Measurements from ENCODE around the gene PRC1. TPM values are rescaled to one million over a fixed set of nuclear protein-coding genes. Genes with fewer than 3 reads are reported as not detected.

Gene PRC1
- total RNA-seq, 8 experiments from 2014 or later: 1.7 to 118 (median 15.6) TPM

DNA sequence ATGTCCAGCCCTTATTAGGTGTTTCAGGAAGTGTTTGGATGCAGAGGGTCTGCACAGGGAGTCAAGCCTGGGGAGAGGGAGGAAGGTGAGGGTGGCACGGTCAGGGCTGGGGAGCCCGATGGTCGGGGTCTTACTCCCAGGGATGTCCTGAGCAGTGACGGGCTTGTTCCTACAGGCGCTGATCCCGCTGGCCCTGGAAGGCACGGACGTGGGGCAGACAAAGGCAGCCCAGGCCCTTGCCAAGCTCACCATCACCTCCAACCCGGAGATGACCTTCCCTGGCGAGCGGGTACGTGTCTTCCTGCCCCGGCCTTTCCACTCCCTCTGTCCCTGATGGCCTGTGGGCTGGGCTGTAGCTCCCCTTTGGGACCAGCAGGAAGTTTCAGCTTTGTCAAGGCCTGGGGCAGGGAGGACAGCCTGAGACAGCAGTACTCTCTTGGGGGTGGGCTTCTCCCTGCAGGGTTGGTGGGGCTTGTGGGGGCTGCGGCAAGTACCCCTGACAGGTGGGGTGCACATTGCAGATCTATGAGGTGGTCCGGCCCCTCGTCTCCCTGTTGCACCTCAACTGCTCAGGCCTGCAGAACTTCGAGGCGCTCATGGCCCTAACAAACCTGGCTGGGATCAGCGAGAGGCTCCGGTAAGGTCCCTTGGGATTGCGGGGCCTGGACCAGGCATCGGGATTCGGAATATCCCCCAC, 44.2 kb downstream of the PRC1 start:
- ATAC-seq (replicated peaks in 6 of 8): no peak
- Histone ChIP-seq H3K27ac (no peak overlapping the region), H3K4me3 (no peak overlapping the region), H3K4me1 (replicated peaks in 1 of 2) (peaks cover 2% of the 10 kb centered on the region in 2 donors)
- in situ Hi-C loops (cut with MboI; ENCODE audit: low pct_unique_long_range_greater_than_20kb in 2 of 9, low sequenced_read_pairs in 9 of 9, unreplicated experiment in 9 of 9): loop anchor here in 2 of 9 experiments (10.0 to 25.0 kb wide), 3 partner anchors 85 to 287 kb away; no protein-coding TSS in a partner anchor
- WGBS, 10 experiments: 87 to 100% (median 90%) methylated on average over 1 to 12 of the region's 23 CpGs; no CpG with 5 or more reads in 7 of the 10 experiments

DNA sequence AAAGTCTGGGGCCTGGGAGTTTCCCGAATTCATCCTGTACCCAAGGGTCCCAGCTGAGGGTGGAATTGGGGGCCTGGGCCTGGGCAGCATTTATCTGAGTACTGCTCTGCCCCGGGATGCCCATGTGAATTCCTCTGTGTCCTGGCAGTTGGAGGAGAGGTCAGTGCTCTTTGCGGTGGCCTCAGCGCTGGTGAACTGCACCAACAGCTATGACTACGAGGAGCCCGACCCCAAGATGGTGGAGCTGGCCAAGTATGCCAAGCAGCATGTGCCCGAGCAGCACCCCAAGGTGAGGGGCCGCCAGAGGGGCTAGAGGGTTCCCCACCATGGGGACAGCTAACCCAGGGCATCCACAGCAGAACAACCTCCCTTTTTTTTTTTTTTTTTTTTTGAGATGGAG, 45.8 kb downstream of the PRC1 start:
- ATAC-seq (replicated peaks in 6 of 8): no peak
- in situ Hi-C loops (cut with MboI; ENCODE audit: low pct_unique_long_range_greater_than_20kb in 2 of 9, low sequenced_read_pairs in 9 of 9, unreplicated experiment in 9 of 9): no loop called here
- H3K4me1 ChIP-seq (replicated peaks in 1 of 2): no peaks in the 10 kb centered on the region
- H3K27ac ChIP-seq: no peak overlapping the region
- H3K4me3 ChIP-seq: no peak overlapping the region
- WGBS, 10 experiments: 85 to 93% (median 90%) methylated on average over 2 to 4 of the region's 8 CpGs; no CpG with 5 or more reads in 7 of the 10 experiments

- in situ Hi-C loops (cut with MboI; ENCODE audit: low pct_unique_long_range_greater_than_20kb in 2 of 9, low sequenced_read_pairs in 9 of 9, unreplicated experiment in 9 of 9): no loop called here
- H3K4me1 ChIP-seq (replicated peaks in 1 of 2): no peaks in the 10 kb centered on the region
- WGBS, 10 experiments: 80 to 100% (median 100%) methylated on average over 2 to 10 of the region's 18 CpGs; no CpG with 5 or more reads in 3 of the 10 experiments
- no peak overlapping the region for H3K4me3 ChIP-seq
- no peak for ATAC-seq (replicated peaks in 6 of 8)
- H3K27ac ChIP-seq: no peak overlapping the region
These were observed 46.6 kb downstream of the PRC1 start for GRCh38 chr15:90947577-90948357.

- ATAC-seq (replicated peaks in 6 of 8): no peak
- 61 to 100% (median 89%) methylated on average over 1 to 3 of the region's 8 CpGs; no CpG with 5 or more reads in 5 of the 10 experiments for WGBS, 10 experiments
- Histone ChIP-seq H3K4me3 (no peak overlapping the region), H3K4me1 (replicated peaks in 1 of 2) (no peaks in the 10 kb centered on the region), H3K27ac (no peak overlapping the region)
- in situ Hi-C loops (cut with MboI; ENCODE audit: low pct_unique_long_range_greater_than_20kb in 2 of 9, low sequenced_read_pairs in 9 of 9, unreplicated experiment in 9 of 9): no loop called here
These were observed 47.3 kb downstream of the PRC1 start for GRCh38 chr15:90946941-90947576.

GRCh38 chr15:90946538-90946937, 47.8 kb downstream of the PRC1 start:
- H3K27ac ChIP-seq: no peak overlapping the region
- 75 to 100% (median 81%) methylated on average over 1 to 9 of the region's 16 CpGs; no CpG with 5 or more reads in 7 of the 10 experiments for WGBS, 10 experiments
- no peak overlapping the region for H3K4me3 ChIP-seq
- peak in 5 of 8 experiments; percentile 29 to 61 (median 53) for ATAC-seq (replicated peaks in 6 of 8)
- H3K4me1 ChIP-seq (replicated peaks in 1 of 2): no peaks in the 10 kb centered on the region
- in situ Hi-C loops (cut with MboI; ENCODE audit: low pct_unique_long_range_greater_than_20kb in 2 of 9, low sequenced_read_pairs in 9 of 9, unreplicated experiment in 9 of 9): no loop called here

GRCh38 chr15:90945091-90945490, 49.2 kb downstream of the PRC1 start:
- in situ Hi-C loops (cut with MboI; ENCODE audit: low pct_unique_long_range_greater_than_20kb in 2 of 9, low sequenced_read_pairs in 9 of 9, unreplicated experiment in 9 of 9): no loop called here
- no peak overlapping the region for H3K4me3 ChIP-seq
- H3K4me1 ChIP-seq (replicated peaks in 1 of 2): no peaks in the 10 kb centered on the region
- ATAC-seq (replicated peaks in 6 of 8): no peak
- WGBS, 10 experiments: 67 to 100% (median 98%) methylated on average over 1 to 5 of the region's 7 CpGs; no CpG with 5 or more reads in 2 of the 10 experiments
- no peak overlapping the region for H3K27ac ChIP-seq

DNA sequence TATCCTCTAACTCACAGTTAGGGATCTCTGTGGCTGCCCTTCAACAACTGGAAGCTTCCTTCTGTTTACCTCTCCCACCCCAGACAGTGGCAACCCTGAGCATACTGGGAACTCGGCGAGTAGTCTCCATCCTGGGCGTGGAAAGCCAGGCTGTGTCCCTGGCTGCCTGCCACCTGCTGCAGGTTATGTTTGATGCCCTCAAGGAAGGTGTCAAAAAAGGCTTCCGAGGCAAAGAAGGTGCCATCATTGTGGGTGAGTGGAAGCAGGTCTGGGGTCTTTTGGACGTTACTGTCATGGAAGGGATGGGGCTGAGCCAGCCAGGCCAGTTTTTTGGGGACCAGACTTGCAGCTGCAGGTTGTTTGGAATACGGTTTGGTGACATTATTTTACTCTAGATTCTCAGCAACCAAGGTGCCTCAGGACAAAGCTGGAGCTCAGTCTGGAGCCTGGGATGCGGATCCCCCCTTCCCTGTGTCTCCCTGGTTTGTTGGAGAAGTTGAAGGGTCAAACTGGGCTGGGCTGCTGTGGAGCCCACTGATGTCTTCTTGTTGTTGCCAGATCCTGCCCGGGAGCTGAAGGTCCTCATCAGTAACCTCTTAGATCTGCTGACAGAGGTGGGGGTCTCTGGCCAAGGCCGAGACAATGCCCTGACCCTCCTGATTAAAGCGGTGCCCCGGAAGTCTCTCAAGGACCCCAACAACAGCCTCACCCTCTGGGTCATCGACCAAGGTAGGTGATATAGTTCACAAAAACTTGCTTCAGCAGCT, 51.8 kb downstream of the PRC1 start:
- in situ Hi-C loops (cut with MboI; ENCODE audit: low pct_unique_long_range_greater_than_20kb in 2 of 9, low sequenced_read_pairs in 9 of 9, unreplicated experiment in 9 of 9): no loop called here
- no peak for ATAC-seq (replicated peaks in 6 of 8)
- Histone ChIP-seq H3K4me1 (replicated peaks in 1 of 2) (no peaks in the 10 kb centered on the region), H3K27ac (no peak overlapping the region), H3K4me3 (no peak overlapping the region)
- WGBS, 10 experiments: 75 to 100% (median 98%) methylated on average over 1 to 9 of the region's 12 CpGs; no CpG with 5 or more reads in 2 of the 10 experiments

DNA sequence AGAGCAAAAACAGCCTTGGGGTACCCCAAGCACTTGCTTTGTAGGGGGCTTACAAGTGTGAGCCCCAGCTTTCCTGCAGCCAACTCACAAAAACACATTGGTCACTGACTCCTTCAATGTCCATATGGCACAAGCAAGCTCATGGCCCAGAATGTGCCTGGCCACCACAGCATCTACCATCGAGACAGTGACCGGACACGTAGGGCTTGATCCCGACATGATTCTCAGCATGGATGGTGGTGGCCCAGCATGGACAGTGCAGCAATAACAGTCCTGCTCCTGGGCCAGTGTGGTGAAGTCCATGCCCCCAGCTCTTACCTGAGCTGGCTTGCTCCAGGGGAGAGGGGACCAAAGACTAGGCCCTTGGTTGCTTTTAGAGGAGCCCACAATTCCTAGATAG, 53.3 kb downstream of the PRC1 start:
- no peak overlapping the region for H3K27ac ChIP-seq
- in situ Hi-C loops (cut with MboI; ENCODE audit: low pct_unique_long_range_greater_than_20kb in 2 of 9, low sequenced_read_pairs in 9 of 9, unreplicated experiment in 9 of 9): no loop called here
- 93 to 100% (median 95%) methylated on average over 1 to 4 of the region's 4 CpGs; no CpG with 5 or more reads in 4 of the 10 experiments for WGBS, 10 experiments
- H3K4me3 ChIP-seq: no peak overlapping the region
- ATAC-seq (replicated peaks in 6 of 8): no peak
- H3K4me1 ChIP-seq (replicated peaks in 1 of 2): peaks cover 3 to 7% of the 10 kb centered on the region in 2 donors

DNA sequence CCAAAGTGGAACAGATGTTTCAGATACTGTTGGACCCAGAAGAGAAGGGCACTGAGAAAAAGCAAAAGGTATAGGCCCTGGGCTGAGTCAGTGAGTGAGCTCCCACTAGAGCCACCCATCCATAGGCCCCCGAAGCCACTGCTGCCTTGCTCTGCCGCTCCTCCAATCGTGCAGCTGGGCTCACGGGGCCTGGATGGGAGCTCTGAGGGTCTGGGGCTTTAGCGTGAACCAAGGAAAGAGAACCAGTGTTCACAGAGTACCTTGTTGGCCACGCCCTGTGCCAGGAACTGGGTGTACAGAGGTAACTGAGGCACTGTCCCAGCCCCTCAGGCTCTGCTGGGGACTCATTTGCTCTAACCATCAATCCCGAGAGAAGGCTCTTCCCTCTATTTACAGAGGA, 54.6 kb downstream of the PRC1 start:
- 80 to 100% (median 94%) methylated on average over 1 to 4 of the region's 7 CpGs; no CpG with 5 or more reads in 4 of the 10 experiments for WGBS, 10 experiments
- ATAC-seq (replicated peaks in 6 of 8): no peak
- Histone ChIP-seq H3K4me1 (replicated peaks in 1 of 2) (peaks cover 5 to 10% of the 10 kb centered on the region in 2 donors), H3K4me3 (no peak overlapping the region), H3K27ac (no peak overlapping the region)
- in situ Hi-C loops (cut with MboI; ENCODE audit: low pct_unique_long_range_greater_than_20kb in 2 of 9, low sequenced_read_pairs in 9 of 9, unreplicated experiment in 9 of 9): no loop called here

DNA sequence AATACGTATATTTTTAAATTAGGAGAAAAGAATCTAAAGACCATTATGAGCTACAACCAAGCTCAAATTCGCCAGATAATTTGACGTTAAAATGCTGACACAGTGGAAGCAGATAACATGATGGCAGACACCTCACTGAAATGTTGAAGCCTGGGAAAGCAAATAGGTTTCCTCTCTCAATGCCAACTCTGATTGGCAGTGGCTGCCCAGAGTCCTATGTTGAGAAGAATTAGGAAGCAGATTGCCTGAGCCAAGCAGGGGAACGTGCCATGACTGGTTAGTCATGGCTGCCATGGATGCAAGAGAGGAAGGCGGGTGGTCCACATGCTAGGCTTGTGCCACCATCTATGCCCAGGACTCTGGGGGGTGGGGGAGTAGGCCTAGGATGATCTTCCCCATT, 56.1 kb downstream of the PRC1 start:
- in situ Hi-C loops (cut with MboI; ENCODE audit: low pct_unique_long_range_greater_than_20kb in 2 of 9, low sequenced_read_pairs in 9 of 9, unreplicated experiment in 9 of 9): no loop called here
- no peak overlapping the region for H3K4me3 ChIP-seq
- no peak for ATAC-seq (replicated peaks in 6 of 8)
- H3K27ac ChIP-seq: no peak overlapping the region
- peaks cover 8 to 14% of the 10 kb centered on the region in 2 donors for H3K4me1 ChIP-seq (replicated peaks in 1 of 2)
- 92 to 100% (median 96%) methylated on average over 2 to 4 of the region's 5 CpGs; no CpG with 5 or more reads in 1 of the 10 experiments for WGBS, 10 experiments

GRCh38 chr15:90936823-90937222, 57.5 kb downstream of the PRC1 start:
- no peak for ATAC-seq (replicated peaks in 6 of 8)
- Histone ChIP-seq H3K4me1 (replicated peaks in 1 of 2) (peaks cover 8 to 15% of the 10 kb centered on the region in 2 donors), H3K27ac (no peak overlapping the region), H3K4me3 (no peak overlapping the region)
- in situ Hi-C loops (cut with MboI; ENCODE audit: low pct_unique_long_range_greater_than_20kb in 2 of 9, low sequenced_read_pairs in 9 of 9, unreplicated experiment in 9 of 9): no loop called here
- 0 to 86% (median 67%) methylated on average over 1 of the region's 1 CpG; no CpG with 5 or more reads in 3 of the 10 experiments for WGBS, 10 experiments

- in situ Hi-C loops (cut with MboI; ENCODE audit: low pct_unique_long_range_greater_than_20kb in 2 of 9, low sequenced_read_pairs in 9 of 9, unreplicated experiment in 9 of 9): no loop called here
- H3K27ac ChIP-seq: peak within 1 kb of the TSS; percentile 67
- peak; percentile 64 to 86 (median 82) for ATAC-seq (replicated peaks in 6 of 8)
- H3K4me1 ChIP-seq (replicated peaks in 1 of 2): peaks cover 8 to 18% of the 10 kb centered on the region in 2 donors
- WGBS, 10 experiments: 0% methylated on average over 1 to 6 of the region's 65 CpGs; no CpG with 5 or more reads in 7 of the 10 experiments
- peak within 1 kb of the TSS; percentile 49 to 83 (median 74) for H3K4me3 ChIP-seq
These were observed 59.2 kb downstream of the PRC1 start, which contains the start of gene UNC45A for GRCh38 chr15:90934949-90935751. Gene UNC45A, plus strand, starts transcription at chr15:90935285. Its CDS starts 40 bp downstream, at chr15:90935325.

All from motor neuron (in vitro differentiated cells).